Activated CD4-positive, alpha-beta T cell treated with anti-CD3 and anti-CD28 coated beads, Interleukin-10, Interleukin-2, amounts not matched to agents 100 ng/mL and 50 ng/mL, durations not matched to agents 16 hours and 8 hours (primary cell): Measurements from ENCODE around the gene FSTL4.
A peak's percentile ranks its signal among the peaks of the same experiment; 100 is the strongest.

Experiments
- DNase-seq: peaks from one replicate; pipeline ENCODE4 v3.0.0-alpha.2; 2020

The FSTL4 gene

GRCh38 chr5:133473291-133473690, 139.1 kb downstream of the FSTL4 start:
- no peak for DNase-seq

- DNase-seq = no peak
Measured at GRCh38 chr5:133472829-133473228, 139.5 kb downstream of the FSTL4 start.

- no peak for DNase-seq
Measured at GRCh38 chr5:133471699-133472098, 140.6 kb downstream of the FSTL4 start.

- DNase-seq = no peak
Measured at GRCh38 chr5:133470841-133471240, 141.5 kb downstream of the FSTL4 start.

- DNase-seq = no peak
Measured at GRCh38 chr5:133469846-133470245, 142.5 kb downstream of the FSTL4 start.

- DNase-seq = no peak
Measured at GRCh38 chr5:133469252-133469651, 143.1 kb downstream of the FSTL4 start.

- no peak for DNase-seq
Measured at GRCh38 chr5:133468596-133468995, 143.7 kb downstream of the FSTL4 start.

GRCh38 chr5:133467826-133468463, 144.4 kb downstream of the FSTL4 start:
- DNase-seq = no peak

GRCh38 chr5:133467335-133467779, 145.0 kb downstream of the FSTL4 start:
- DNase-seq = no peak

GRCh38 chr5:133466556-133467334, 145.6 kb downstream of the FSTL4 start:
- no peak for DNase-seq

GRCh38 chr5:133464013-133464412, 148.3 kb downstream of the FSTL4 start:
- DNase-seq = no peak

GRCh38 chr5:133461796-133462516, 150.4 kb downstream of the FSTL4 start:
- DNase-seq = no peak

- peak; percentile 44 for DNase-seq
Measured at GRCh38 chr5:133460172-133460758, 152.1 kb downstream of the FSTL4 start.

- DNase-seq = no peak
Measured at GRCh38 chr5:133459474-133460160, 152.7 kb downstream of the FSTL4 start.

- DNase-seq = no peak
Measured at GRCh38 chr5:133458435-133458834, 153.9 kb downstream of the FSTL4 start.

GRCh38 chr5:133457439-133458355, 154.6 kb downstream of the FSTL4 start:
- DNase-seq = no peak

GRCh38 chr5:133456933-133457402, 155.4 kb downstream of the FSTL4 start:
- DNase-seq = no peak

GRCh38 chr5:133455676-133456075, 156.7 kb downstream of the FSTL4 start:
- DNase-seq = no peak

- no peak for DNase-seq
Measured at GRCh38 chr5:133454442-133454841, 157.9 kb downstream of the FSTL4 start.

- no peak for DNase-seq
Measured at GRCh38 chr5:133453831-133454230, 158.5 kb downstream of the FSTL4 start.

GRCh38 chr5:133453084-133453780, 159.1 kb downstream of the FSTL4 start:
- no peak for DNase-seq
